Activated CD4-positive, alpha-beta T cell treated with anti-CD3 and anti-CD28 coated beads, Interleukin-2, Interleukin-6, amounts not matched to agents 100 ng/mL and 50 ng/mL, durations not matched to agents 16 hours and 8 hours (primary cell): ENCODE results near the gene PIGR.

Experiments
- DNase-seq: peaks from one replicate; pipeline ENCODE4 v3.0.0-alpha.2; 2020

The PIGR gene, protein sequence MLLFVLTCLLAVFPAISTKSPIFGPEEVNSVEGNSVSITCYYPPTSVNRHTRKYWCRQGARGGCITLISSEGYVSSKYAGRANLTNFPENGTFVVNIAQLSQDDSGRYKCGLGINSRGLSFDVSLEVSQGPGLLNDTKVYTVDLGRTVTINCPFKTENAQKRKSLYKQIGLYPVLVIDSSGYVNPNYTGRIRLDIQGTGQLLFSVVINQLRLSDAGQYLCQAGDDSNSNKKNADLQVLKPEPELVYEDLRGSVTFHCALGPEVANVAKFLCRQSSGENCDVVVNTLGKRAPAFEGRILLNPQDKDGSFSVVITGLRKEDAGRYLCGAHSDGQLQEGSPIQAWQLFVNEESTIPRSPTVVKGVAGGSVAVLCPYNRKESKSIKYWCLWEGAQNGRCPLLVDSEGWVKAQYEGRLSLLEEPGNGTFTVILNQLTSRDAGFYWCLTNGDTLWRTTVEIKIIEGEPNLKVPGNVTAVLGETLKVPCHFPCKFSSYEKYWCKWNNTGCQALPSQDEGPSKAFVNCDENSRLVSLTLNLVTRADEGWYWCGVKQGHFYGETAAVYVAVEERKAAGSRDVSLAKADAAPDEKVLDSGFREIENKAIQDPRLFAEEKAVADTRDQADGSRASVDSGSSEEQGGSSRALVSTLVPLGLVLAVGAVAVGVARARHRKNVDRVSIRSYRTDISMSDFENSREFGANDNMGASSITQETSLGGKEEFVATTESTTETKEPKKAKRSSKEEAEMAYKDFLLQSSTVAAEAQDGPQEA

DNA sequence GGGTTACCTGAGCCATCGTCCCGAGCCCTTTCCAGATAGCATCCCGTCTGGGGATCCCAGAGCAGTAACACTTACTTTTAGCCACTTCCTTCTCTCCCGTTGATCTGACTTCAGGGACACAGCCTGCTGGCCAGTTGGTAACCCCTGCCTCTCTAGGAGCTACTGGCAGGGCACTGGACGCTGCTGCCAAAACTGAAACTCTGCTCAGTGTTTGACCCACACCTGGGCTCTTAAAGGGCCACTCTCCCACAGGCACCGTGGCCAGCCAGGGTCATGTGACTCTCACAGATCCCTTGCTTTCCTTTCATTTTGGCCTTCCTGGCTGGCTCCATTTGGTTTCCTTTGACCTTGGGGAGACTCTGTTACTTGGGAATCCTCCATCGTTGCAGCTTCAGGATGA is at the start of gene PIGR:
Gene PIGR, minus strand, starts transcription at position 206 of the 400 bp plus-strand sequence. CDS start 5,935 bp downstream, outside the sequence.
- DNase-seq, result no peak

- DNase-seq, result no peak
These were observed 46.5 kb upstream of the PIGR start for GRCh38 chr1:206992790-206993189.

GRCh38 chr1:206987873-206988272 is 41.6 kb upstream of the PIGR start:
- DNase-seq, result no peak

GRCh38 chr1:206986885-206987284 is 40.6 kb upstream of the PIGR start:
- DNase-seq, result no peak

DNA sequence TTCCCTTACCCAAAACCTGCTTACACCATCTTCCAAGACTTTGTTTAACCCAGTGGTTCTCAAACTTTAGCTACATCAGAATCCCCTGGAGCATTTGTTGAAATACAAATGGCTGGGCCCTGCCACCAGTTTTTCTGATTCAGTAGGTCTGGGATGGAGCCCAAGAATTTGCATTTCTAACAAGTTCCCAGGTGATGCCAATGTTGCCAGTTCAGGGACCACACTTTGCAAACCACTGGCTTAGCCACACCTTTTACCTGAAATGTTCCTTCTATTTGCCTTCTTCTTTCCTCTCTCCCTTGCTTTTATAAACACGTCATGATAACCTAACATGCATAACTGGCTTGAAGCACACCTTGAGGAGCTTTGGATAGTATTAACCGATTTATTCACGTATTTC is 40.1 kb upstream of the PIGR start:
- no peak for DNase-seq

- DNase-seq, result no peak
These were observed 39.0 kb upstream of the PIGR start for GRCh38 chr1:206985162-206985749.

- DNase-seq, result peak; percentile 59
These were observed 36.0 kb upstream of the PIGR start for GRCh38 chr1:206982216-206982615.

DNA sequence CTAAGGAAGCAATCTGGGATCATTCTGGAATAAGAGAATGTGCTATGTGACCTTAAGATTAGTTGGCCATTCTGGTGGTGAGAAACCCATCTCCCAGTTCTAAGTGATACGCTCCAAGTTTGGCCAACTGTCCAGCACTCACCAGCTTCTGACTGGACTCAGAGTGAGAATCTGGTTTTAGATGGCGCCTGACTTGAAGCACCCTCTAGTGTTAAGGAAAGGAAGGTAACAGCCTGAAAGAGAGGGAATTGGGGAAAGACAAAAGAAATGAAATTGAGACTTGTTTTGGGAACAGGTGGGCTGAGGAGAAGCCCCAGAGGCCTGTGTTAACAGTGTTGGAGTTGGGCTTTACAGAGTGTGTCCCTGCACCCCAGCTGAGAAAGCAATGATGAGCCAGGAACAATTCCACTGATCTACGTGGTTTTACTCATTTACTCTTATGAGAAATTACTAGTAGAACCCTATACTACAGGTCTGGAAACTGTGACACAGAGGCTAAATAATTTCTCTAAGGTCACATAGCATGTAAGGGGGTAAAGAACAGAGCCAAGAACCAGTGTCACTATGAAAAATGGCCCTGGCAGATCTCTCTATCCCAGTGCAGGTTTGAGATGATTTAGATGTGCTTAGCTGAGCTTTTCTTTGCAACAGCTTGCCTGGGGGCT is 33.2 kb upstream of the PIGR start:
- DNase-seq, result no peak

DNA sequence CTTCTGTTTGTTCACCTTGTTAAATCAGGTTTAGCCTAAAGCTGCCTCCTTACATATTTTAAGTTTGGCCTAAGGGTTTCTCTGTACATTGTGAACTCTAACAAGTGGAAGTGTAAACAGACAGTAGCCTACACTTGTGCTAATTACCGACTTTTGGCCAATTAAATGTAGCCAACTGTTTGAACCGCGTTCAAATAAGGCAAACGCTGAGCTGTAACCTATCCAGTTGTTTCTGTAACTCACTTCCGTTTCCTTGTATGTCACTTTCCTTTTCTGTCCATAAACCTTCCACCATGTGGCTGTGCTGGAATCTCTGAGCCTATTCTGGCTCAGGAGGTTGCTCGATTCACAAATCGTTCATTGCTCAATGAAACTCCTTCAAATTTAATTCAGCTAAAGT is 32.0 kb upstream of the PIGR start:
- DNase-seq, result no peak

DNA sequence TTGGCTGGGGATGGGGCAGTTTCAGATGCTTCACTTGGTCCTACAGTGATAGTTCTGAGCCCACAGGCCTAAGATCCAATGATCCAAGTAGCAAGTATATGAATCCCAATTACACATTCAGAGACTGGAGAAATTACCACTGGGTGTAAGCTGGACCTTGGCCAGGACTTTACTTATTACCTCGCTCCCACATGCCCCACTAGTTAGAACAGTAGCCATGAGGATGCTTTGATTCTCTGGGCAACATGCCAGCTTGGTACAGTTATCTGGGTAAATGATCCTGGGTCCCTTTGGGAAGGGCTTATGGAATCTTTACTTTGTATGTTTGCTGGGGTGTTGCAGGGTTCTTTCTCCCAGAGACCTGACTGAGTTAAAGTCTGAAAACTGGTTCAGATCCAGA is 29.0 kb upstream of the PIGR start:
- no peak for DNase-seq

DNA sequence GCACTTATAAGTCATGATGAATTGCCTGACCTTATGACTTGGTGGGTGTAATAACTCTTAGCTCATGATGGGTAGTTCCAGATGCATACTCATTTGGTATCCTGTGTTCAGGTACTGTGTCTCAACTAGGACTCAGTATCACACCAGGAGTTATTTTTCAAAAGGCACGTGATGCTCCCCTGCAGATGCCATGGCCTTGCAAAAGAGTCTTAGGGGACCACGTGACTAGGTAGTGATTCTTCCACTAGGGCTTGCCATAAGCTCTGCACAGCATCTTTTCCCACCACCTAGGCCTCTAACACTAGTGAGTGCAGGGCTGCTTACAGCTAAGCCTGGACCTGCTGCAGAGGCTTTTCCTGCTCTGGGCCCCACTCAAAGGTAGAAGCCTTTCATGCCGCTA is 27.9 kb upstream of the PIGR start:
- DNase-seq, result no peak

- DNase-seq, result no peak
These were observed 26.5 kb upstream of the PIGR start for GRCh38 chr1:206972728-206973127.

DNA sequence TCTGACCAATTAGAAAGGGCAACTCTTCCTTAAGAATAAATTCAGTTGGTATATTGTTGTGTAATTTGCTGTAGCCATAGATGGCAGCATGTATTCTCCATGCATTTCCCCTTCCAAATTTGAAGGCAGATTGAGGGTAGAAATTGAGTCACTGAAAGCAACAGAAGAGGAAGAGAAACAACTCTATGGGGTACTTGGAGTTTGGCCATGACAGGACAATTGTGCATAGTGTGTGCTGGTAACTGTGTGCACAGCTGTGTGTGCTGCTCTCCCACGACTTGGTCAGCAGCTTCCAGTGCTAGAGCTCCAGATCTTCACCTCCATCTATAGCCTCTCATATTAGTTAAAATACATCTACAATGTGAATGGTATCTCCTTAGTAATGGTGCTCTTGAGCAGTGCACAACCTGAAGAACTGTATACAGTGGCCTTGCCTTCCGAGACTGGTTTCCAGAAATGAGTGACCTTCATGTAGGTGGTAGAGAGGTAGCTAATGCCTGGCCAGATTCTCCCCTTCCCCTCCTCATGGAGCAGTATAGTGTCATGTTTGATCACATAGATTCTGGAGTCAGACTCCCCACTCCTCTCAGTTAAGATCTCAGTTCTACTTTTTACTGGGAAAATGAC is 24.9 kb upstream of the PIGR start:
- no peak for DNase-seq

- DNase-seq, result no peak
These were observed 24.2 kb upstream of the PIGR start, which contains the start of gene FCAMR for GRCh38 chr1:206970446-206970845. Gene FCAMR, minus strand, starts transcription at chr1:206970460. Its CDS starts 335 bp downstream, at chr1:206970125.

GRCh38 chr1:206969090-206969489 is 22.8 kb upstream of the PIGR start:
- DNase-seq, result no peak

DNA sequence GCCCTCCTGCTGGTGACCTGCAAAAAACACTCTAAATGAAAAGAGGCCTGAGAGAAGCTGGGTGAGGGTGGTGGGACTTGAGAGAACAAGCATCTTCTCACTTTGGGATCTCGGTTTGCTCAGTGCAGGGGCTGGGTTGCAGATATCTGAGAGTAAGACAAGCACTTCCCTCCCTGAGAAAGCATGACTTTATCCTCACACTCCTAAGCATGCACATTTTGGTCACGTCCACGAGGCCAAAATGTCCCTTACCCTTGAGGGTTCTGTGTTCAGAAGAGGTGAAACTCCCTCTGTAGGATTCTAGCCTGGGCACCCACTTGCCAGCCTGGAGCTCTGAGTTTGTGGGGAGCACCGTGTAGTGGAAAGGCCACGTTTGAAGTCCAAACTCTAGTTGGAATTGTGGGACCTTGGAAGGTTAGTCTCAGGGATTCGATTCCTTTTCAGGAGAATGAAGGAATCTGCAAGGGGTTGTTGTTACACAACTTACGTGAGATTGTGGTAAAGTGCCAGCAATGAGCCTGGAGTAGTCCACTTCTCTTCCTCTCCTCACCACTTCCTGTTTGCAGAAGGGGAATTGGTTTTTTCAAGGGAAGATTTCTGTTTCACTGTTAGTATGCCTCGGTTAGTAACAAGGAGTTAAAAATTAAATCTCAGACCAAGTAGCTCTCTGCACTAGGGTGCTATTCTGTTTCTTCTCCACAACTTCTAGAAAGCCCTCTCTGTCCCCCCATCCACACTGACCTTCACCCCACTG is 21.0 kb upstream of the PIGR start:
- DNase-seq, result peak; percentile 41

DNA sequence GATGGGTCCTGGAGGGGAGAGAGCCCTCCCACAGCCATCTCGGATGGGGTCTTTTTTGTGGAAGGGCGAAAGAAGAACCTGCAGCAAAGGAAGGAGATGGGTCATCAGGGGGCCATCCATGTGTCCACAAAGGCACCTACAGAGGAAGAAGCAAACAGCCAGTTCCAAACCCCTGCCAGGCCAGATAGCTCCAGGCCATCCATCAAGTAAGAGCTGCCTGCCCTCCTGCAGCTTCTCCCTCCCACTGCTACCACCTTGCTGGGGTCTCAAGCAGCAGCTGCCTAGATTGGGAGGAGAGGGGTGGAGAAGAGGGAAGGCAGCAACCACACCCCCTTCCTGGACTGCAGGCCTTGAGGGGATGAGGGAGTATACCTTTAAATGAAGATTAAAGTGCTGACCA is 19.5 kb upstream of the PIGR start:
- DNase-seq, result no peak

DNA sequence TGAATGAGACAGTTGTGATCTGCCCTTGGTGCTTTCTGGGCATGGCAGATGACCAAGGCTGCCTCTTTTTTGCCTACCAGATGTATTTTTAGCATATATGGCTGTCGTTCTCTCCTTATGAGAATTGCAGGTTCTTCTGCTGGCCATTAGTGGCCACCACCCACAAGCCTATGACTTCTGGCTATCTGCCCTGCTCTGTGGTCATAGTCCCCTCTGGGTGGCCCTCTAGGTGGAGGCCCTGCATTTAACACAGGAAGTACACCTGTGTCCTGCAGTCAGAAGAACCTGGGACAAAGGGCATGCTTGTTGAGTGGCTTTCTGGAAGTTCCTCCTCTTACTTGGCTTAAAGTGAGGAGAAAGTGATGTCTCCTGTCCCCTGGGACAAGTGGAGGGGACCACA is 17.5 kb upstream of the PIGR start:
- no peak for DNase-seq

- no peak for DNase-seq
These were observed 16.9 kb upstream of the PIGR start for GRCh38 chr1:206963119-206963712.

DNA sequence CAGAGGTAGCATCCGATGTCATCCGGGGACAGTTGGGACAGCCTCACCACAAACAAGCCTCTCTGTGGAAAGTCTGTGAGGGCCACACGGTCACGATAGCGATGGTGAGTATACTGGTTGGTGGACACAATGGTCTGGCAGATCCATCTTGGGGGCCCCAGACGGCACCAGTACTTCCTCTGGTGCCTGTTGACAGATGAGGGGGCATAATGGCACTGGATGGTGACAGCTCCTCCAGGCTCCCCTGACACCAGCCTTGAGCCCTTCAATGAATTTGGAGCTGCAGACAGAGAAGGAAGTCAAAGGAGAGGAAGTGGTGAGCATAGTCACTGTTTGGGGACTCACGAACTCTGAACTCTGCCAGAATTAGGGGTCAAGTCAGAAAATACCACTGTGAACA is 16.0 kb upstream of the PIGR start:
- DNase-seq, result no peak

DNA sequence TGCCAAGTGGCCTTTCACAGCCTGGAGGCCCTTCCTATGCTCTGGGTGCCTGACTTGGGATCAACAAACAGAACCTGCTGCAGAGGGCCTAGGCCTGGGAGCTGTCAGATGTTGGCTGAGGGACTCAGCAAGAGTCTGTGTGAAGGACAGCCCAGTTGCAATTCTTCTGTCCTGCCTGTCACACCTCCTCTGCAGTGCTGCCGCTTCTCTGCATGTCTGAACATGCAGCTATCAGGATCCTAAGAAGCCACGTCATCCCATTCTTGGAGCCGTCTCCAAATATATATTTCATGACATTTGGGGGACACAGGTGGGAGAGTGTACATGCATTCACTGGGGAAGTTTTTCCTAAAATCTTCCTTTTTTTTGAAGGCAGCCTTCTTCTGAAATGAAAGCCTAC is 15.4 kb upstream of the PIGR start:
- no peak for DNase-seq
